Measurements from ENCODE around the gene TRIO.
A peak's percentile ranks its signal among the peaks of the same experiment; 100 is the strongest.

The TRIO gene

GRCh38 chr5:14510880-14511279 is 367.7 kb downstream of the TRIO start:
- no peak overlapping the region for H3K4me3 Mint-ChIP-seq
- DNase-seq (ENCODE audit: low spot score in 2 of 2) (no peak), ATAC-seq (ENCODE audit: low read depth) (no peak)
- H3K27me3 Mint-ChIP-seq: no peaks in the 10 kb centered on the region
- H3K4me1 Mint-ChIP-seq: peaks cover 3% of the 10 kb centered on the region
- H3K27ac Mint-ChIP-seq: no peak overlapping the region
- H3K9me3 Mint-ChIP-seq: peaks cover 4% of the 10 kb centered on the region
- H3K36me3 Mint-ChIP-seq: peaks cover 21% of the 10 kb centered on the region

DNA sequence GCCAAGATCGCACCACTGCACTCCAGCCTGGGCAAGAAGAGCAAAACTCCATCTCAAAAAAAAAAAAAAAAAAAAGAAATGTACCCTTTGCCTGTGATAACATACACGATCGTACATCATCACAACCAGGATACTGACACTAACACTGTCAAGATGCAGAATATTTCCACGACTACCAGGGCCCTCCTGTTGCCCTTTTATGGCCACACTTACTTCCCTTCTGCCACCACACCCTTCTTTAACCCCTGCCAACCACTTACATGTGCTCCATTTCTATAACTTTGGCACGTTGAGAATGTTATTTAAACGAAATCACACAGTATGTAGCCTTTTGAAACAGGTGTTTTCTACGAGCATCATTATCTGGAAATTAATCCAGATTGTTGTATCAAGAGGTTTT is 369.4 kb downstream of the TRIO start:
- H3K36me3 Mint-ChIP-seq: peaks cover 14% of the 10 kb centered on the region
- no peaks in the 10 kb centered on the region for H3K27me3 Mint-ChIP-seq
- H3K27ac Mint-ChIP-seq: no peak overlapping the region
- no peak overlapping the region for H3K4me3 Mint-ChIP-seq
- DNase-seq (ENCODE audit: low spot score in 2 of 2) (no peak), ATAC-seq (ENCODE audit: low read depth) (no peak)
- peaks cover 3% of the 10 kb centered on the region for H3K4me1 Mint-ChIP-seq
- H3K9me3 Mint-ChIP-seq: peaks cover 6% of the 10 kb centered on the region

- Mint-ChIP-seq H3K4me1 (peaks cover 3% of the 10 kb centered on the region), H3K9me3 (peaks cover 6% of the 10 kb centered on the region), H3K4me3 (no peak overlapping the region), H3K36me3 (peaks cover 7% of the 10 kb centered on the region), H3K27me3 (no peaks in the 10 kb centered on the region), H3K27ac (no peak overlapping the region)
- no peak for DNase-seq (ENCODE audit: low spot score in 2 of 2)
- ATAC-seq (ENCODE audit: low read depth): no peak
Observed at GRCh38 chr5:14513266-14513665, 370.1 kb downstream of the TRIO start.

- no peak for ATAC-seq (ENCODE audit: low read depth)
- H3K4me1 Mint-ChIP-seq: peaks cover 18% of the 10 kb centered on the region
- no peak for DNase-seq (ENCODE audit: low spot score in 2 of 2)
- H3K36me3 Mint-ChIP-seq: peaks cover 10% of the 10 kb centered on the region
- no peaks in the 10 kb centered on the region for H3K27me3 Mint-ChIP-seq
- peak overlapping the region; percentile 40 for H3K27ac Mint-ChIP-seq
- no peak overlapping the region for H3K4me3 Mint-ChIP-seq
- H3K9me3 Mint-ChIP-seq: peaks cover 10% of the 10 kb centered on the region
Observed at GRCh38 chr5:14516901-14517300, 373.8 kb downstream of the TRIO start.

- Mint-ChIP-seq H3K27ac (no peak overlapping the region), H3K4me3 (no peak overlapping the region), H3K36me3 (peaks cover 9% of the 10 kb centered on the region), H3K9me3 (peaks cover 10% of the 10 kb centered on the region), H3K27me3 (no peaks in the 10 kb centered on the region), H3K4me1 (peaks cover 20% of the 10 kb centered on the region)
- no peak for DNase-seq (ENCODE audit: low spot score in 2 of 2)
- no peak for ATAC-seq (ENCODE audit: low read depth)
Observed at GRCh38 chr5:14518638-14519037, 375.5 kb downstream of the TRIO start.

DNA sequence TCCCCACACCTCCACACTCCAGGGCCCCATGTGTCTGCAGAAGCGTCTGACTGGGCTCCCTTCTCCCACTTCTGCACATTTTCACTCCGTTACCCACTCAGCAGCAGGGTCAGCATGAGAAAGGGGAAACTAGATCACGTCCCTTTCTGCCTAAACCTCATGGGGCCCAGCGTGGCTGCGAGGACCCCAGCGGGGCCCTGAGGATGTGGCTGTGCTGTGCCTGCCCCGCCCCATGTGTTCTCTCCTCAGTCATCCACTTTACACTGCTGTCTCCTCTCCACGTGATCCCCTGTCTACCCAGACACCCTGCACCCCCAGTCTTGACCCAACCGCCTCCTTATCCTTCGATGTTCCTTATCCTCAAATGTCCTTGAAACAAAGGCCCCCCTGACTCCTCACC is 378.6 kb downstream of the TRIO start:
- ATAC-seq (ENCODE audit: low read depth): no peak
- Mint-ChIP-seq H3K27me3 (no peaks in the 10 kb centered on the region), H3K4me3 (no peak overlapping the region), H3K4me1 (peaks cover 18% of the 10 kb centered on the region), H3K27ac (no peak overlapping the region), H3K9me3 (peaks cover 4% of the 10 kb centered on the region), H3K36me3 (peaks cover 4% of the 10 kb centered on the region)
- no peak for DNase-seq (ENCODE audit: low spot score in 2 of 2)

DNA sequence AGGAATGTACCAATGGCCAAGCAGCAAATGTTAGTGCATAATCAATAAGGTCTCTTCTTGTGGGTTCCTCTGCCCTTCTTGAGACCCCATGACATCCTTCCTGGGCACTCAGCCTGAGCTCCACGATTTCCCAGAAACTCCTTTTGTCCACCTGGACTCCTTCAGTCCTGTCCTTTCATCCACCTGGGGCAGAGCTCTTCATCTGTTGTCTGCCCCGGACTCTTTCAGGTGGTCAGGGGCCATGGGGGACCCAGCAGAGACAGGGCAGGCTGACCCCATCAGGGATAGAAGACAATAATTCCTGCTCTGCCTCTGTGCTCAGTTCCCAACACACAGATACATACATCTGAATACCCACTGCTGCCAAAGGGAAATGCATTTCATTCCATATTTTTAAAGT is 379.6 kb downstream of the TRIO start:
- DNase-seq (ENCODE audit: low spot score in 2 of 2): no peak
- ATAC-seq (ENCODE audit: low read depth): no peak
- H3K27me3 Mint-ChIP-seq: no peaks in the 10 kb centered on the region
- H3K27ac Mint-ChIP-seq: no peak overlapping the region
- H3K4me1 Mint-ChIP-seq: peaks cover 18% of the 10 kb centered on the region
- peaks cover 4% of the 10 kb centered on the region for H3K36me3 Mint-ChIP-seq
- H3K9me3 Mint-ChIP-seq: peaks cover 4% of the 10 kb centered on the region
- H3K4me3 Mint-ChIP-seq: no peak overlapping the region

DNA sequence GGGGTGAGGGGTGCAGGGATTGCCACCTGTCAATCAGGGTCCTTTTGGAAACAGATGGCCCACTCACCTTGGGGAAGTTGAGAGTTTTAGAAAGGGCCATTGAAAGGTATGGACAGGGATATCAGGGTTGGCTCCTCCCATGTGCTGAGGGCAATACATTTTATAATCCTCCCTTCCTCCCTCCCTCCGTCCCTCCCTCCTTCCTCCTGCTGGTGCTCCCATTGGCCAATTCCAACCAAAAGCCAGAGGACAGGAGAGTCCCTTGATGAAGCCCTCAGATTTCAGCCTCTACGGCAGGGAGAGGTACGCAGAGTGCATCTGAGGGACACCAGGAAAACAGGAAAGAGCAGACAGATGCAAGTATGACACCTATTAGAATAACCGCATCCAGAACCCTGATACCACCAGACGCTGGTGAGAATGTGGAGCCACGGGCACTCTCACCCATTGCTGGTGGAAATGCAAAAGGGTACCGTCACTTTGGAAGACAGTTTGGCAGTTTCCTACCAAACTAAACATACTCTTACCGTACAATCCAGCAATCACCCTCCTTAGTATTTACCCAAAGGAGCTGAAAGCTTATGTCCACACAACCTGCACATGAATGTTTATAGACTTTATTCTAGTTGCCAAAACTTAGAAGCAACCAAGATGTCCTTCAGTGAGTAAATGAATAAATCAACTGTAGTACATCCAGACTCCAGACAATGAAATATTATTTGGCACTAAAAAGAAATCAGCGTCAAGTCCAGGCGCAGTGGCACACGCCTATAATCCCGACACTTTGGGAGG is 380.3 kb downstream of the TRIO start:
- H3K27ac Mint-ChIP-seq: no peak overlapping the region
- H3K4me1 Mint-ChIP-seq: peaks cover 18% of the 10 kb centered on the region
- ATAC-seq (ENCODE audit: low read depth): no peak

DNA sequence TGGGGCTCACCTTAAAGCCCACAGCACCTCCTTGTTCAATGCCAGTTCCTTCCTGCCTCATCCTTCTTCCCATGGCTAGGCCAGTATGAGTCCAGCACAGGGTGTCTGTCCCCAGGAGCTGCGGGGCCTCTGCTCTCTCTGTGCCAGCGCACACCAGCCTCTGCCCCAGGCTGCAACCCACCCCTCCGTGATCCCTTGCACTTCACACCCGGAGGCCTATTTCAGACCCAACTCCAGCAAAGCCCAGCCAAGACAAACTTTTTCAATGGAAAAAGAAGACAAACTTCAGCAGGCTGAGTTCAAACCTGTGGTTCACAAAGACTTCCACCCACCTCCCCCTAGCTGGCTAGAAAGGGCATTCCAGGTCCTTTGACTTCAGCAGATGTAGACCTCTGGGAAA is 382.3 kb downstream of the TRIO start:
- H3K9me3 Mint-ChIP-seq: no peaks in the 10 kb centered on the region
- H3K27ac Mint-ChIP-seq: no peak overlapping the region
- no peaks in the 10 kb centered on the region for H3K27me3 Mint-ChIP-seq
- DNase-seq (ENCODE audit: low spot score in 2 of 2) (no peak), ATAC-seq (ENCODE audit: low read depth) (no peak)
- H3K36me3 Mint-ChIP-seq: no peaks in the 10 kb centered on the region
- H3K4me1 Mint-ChIP-seq: peaks cover 13% of the 10 kb centered on the region
- H3K4me3 Mint-ChIP-seq: no peak overlapping the region

More for the DNA sequence above, 380.3 kb downstream of the TRIO start:
- peaks cover 4% of the 10 kb centered on the region for H3K36me3 Mint-ChIP-seq
- no peaks in the 10 kb centered on the region for H3K27me3 Mint-ChIP-seq
- H3K4me3 Mint-ChIP-seq: no peak overlapping the region
- DNase-seq (ENCODE audit: low spot score in 2 of 2): no peak
- peaks cover 3% of the 10 kb centered on the region for H3K9me3 Mint-ChIP-seq

DNA sequence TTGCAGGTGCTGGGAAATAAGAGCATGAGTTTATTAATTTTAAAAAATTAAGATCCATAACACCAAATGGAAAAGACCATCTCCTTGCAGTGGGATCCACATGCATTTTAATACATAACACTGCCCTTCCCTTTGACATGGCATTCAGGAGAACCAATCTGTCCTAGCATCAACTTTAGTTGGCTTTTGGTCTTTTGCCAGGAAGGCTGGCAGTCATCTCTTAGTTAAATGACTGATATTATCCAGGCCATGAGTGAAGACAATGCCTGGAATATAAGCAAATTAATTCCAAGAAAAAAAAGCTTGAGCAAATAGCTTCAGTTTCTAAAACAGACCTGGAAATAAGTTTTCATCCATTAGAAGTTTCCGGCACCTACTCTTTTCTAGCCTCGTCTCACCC is 383.4 kb downstream of the TRIO start:
- Mint-ChIP-seq H3K4me1 (peaks cover 10% of the 10 kb centered on the region), H3K4me3 (no peak overlapping the region), H3K27me3 (no peaks in the 10 kb centered on the region), H3K9me3 (no peaks in the 10 kb centered on the region), H3K36me3 (no peaks in the 10 kb centered on the region), H3K27ac (no peak overlapping the region)
- DNase-seq (ENCODE audit: low spot score in 2 of 2) (no peak), ATAC-seq (ENCODE audit: low read depth) (no peak)

- no peak overlapping the region for H3K4me3 Mint-ChIP-seq
- DNase-seq (ENCODE audit: low spot score in 2 of 2): no peak
- H3K27ac Mint-ChIP-seq: no peak overlapping the region
- no peaks in the 10 kb centered on the region for H3K9me3 Mint-ChIP-seq
- H3K4me1 Mint-ChIP-seq: peaks cover 3% of the 10 kb centered on the region
- H3K36me3 Mint-ChIP-seq: no peaks in the 10 kb centered on the region
- H3K27me3 Mint-ChIP-seq: no peaks in the 10 kb centered on the region
- no peak for ATAC-seq (ENCODE audit: low read depth)
Observed at GRCh38 chr5:14528115-14528514, 385.0 kb downstream of the TRIO start.

GRCh38 chr5:14528926-14529325 is 385.8 kb downstream of the TRIO start:
- H3K4me1 Mint-ChIP-seq: peaks cover 3% of the 10 kb centered on the region

DNA sequence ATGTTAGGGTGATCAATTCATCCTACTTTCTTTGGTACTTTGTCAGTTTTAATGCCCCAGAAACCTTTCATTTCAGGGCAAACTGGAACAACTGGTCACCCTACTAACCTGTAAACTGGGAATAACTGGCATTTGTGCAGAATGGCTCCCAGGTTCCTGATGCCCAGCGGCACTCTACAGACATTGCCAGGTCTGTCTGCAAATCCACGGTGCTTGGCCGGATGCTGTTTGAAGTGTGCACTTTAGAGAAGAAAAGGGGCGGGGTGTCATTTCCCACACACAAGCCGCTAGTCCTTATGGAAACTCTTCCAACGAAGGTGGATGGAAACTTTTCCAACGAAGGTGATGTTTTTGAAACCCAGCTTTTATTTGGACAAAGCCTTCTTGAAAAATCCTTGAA is 388.5 kb downstream of the TRIO start:
- Mint-ChIP-seq H3K9me3 (no peaks in the 10 kb centered on the region), H3K4me3 (no peak overlapping the region), H3K4me1 (peaks cover 12% of the 10 kb centered on the region), H3K27ac (no peak overlapping the region), H3K36me3 (no peaks in the 10 kb centered on the region), H3K27me3 (peaks cover 2% of the 10 kb centered on the region)
- ATAC-seq (ENCODE audit: low read depth) (no peak), DNase-seq (ENCODE audit: low spot score in 2 of 2) (no peak)

More at GRCh38 chr5:14528926-14529325, 385.8 kb downstream of the TRIO start:
- Mint-ChIP-seq H3K27me3 (no peaks in the 10 kb centered on the region), H3K27ac (no peak overlapping the region), H3K9me3 (no peaks in the 10 kb centered on the region), H3K4me3 (no peak overlapping the region), H3K36me3 (no peaks in the 10 kb centered on the region)
- DNase-seq (ENCODE audit: low spot score in 2 of 2) (no peak), ATAC-seq (ENCODE audit: low read depth) (no peak)

DNA sequence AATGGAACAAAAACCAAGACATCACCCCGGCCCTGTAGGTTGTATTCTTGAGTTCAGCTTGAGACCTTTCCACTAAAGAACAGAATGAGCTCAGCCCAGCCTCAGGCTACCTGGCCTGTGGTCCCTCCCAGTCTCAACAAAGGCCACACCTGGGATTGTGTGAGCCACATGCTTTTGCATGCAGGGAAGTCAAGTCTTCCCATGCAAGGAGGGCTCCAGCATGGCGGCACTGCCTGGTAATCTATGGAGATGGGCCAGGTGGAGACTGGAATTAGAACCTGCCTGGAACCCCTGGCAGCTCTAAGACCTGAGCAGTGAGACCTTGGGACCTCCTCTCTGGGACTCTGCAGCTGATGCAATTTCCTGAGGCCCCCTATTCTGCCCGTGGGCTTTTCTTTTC is 389.0 kb downstream of the TRIO start:
- Mint-ChIP-seq H3K4me1 (peaks cover 12% of the 10 kb centered on the region), H3K9me3 (no peaks in the 10 kb centered on the region), H3K27me3 (peaks cover 2% of the 10 kb centered on the region), H3K4me3 (no peak overlapping the region), H3K27ac (no peak overlapping the region), H3K36me3 (no peaks in the 10 kb centered on the region)
- DNase-seq (ENCODE audit: low spot score in 2 of 2): no peak
- no peak for ATAC-seq (ENCODE audit: low read depth)

DNA sequence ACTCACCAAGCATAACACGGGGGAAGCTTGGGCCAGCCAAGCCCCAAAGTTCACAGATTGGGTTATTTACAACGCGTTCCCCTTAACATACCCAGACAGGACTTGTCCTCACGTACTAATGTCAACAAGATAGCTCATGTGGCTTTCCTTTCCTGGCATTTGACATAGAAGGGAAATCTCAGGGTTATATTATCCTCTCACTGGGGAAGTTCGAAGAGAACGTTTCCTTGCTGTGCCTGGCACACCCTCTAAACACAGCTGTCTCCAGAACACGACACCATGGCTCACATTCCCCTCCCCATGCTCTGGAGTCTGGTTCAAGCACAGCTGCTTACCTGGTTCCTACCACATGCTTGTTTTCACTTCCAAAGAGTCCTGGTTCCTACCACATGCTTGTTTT is 391.6 kb downstream of the TRIO start:
- DNase-seq (ENCODE audit: low spot score in 2 of 2) (no peak), ATAC-seq (ENCODE audit: low read depth) (no peak)
- peak overlapping the region; percentile 34 for H3K4me3 Mint-ChIP-seq
- peaks cover 12% of the 10 kb centered on the region for H3K4me1 Mint-ChIP-seq
- H3K27me3 Mint-ChIP-seq: peaks cover 4% of the 10 kb centered on the region
- H3K36me3 Mint-ChIP-seq: peaks cover 3% of the 10 kb centered on the region
- H3K27ac Mint-ChIP-seq: no peak overlapping the region
- H3K9me3 Mint-ChIP-seq: peaks cover 8% of the 10 kb centered on the region

Measured in memory B cell (primary cell).